PFSK-1 (cell line): Measurements from ENCODE around the gene TBX1.

Experiments
- FOXP2 ChIP-seq: optimal IDR thresholded peaks from 2 replicates; pipeline ENCODE3; 2011; ENCODE audit warnings: borderline replicate concordance, control low read depth, inconsistent platforms; ENCODE audit not compliant: insufficient read depth; ENCODE audit errors: extremely low read length, extremely low read depth
- POLR2AphosphoS5 ChIP-seq: IDR thresholded peaks from 2 replicates; pipeline ENCODE4 v1.6.1; 2012; ENCODE audit warnings: low read depth, mild to moderate bottlenecking, control low read depth, low read length, moderate library complexity
- REST ChIP-seq, 2 experiments: IDR thresholded peaks; 2 replicates each; pipeline versions ENCODE4 v1.6.1 to v1.8.0; 2011 to 2012; ENCODE audit warnings: low read depth in 2 of 2, low read length in 2 of 2, control low read depth in 1 of 2, inconsistent platforms in 1 of 2, mild to moderate bottlenecking in 1 of 2, moderate library complexity in 1 of 2; ENCODE audit not compliant: insufficient read depth in 1 of 2
- SIN3A ChIP-seq: IDR thresholded peaks from 2 replicates; pipeline ENCODE4 v1.6.1; 2012; ENCODE audit warnings: mild to moderate bottlenecking, low read length, moderate library complexity, borderline replicate concordance; ENCODE audit not compliant: insufficient read depth
- TAF1 ChIP-seq: IDR thresholded peaks from 2 replicates; pipeline ENCODE4 v1.6.1; 2012; ENCODE audit warnings: low read length, control low read depth, borderline replicate concordance; ENCODE audit not compliant: insufficient read depth

Gene TBX1

GRCh38 chr22:19811211-19811621 is 50.6 kb downstream of the TBX1 start:
- TF ChIP-seq SIN3A, result no peak
- no peak for TF ChIP-seq FOXP2
- TF ChIP-seq TAF1, result no peak
- TF ChIP-seq REST (IDR thresholded peaks at IDR 0.05; ENCODE audit: insufficient read depth in 1 of 2, low read depth in 2 of 2, low read length in 2 of 2), result no peak
- no peak for TF ChIP-seq POLR2AphosphoS5

GRCh38 chr22:19811811-19812771 is 51.5 kb downstream of the TBX1 start:
- TF ChIP-seq REST (IDR thresholded peaks at IDR 0.05; ENCODE audit: insufficient read depth in 1 of 2, low read depth in 2 of 2, low read length in 2 of 2), result no peak
- no peak for TF ChIP-seq POLR2AphosphoS5
- TF ChIP-seq SIN3A, result no peak
- TF ChIP-seq FOXP2, result no peak
- TF ChIP-seq TAF1, result no peak

- no peak for TF ChIP-seq SIN3A
- TF ChIP-seq TAF1, result no peak
- no peak for TF ChIP-seq FOXP2
- no peak for TF ChIP-seq REST (IDR thresholded peaks at IDR 0.05; ENCODE audit: insufficient read depth in 1 of 2, low read depth in 2 of 2, low read length in 2 of 2)
These were observed 52.3 kb downstream of the TBX1 start for GRCh38 chr22:19812910-19813309.

- TF ChIP-seq TAF1, result no peak
- no peak for TF ChIP-seq FOXP2
- TF ChIP-seq POLR2AphosphoS5, result no peak
- TF ChIP-seq REST (IDR thresholded peaks at IDR 0.05; ENCODE audit: insufficient read depth in 1 of 2, low read depth in 2 of 2, low read length in 2 of 2), result no peak
- no peak for TF ChIP-seq SIN3A
These were observed 53.9 kb downstream of the TBX1 start for GRCh38 chr22:19814428-19814827.
